Thyroid gland (tissue), 4 donors: Measurements from ENCODE around the gene PAK5. TPM values are rescaled to one million over a fixed set of nuclear protein-coding genes. Genes with fewer than 3 reads are reported as not detected.

Experiments used
- DNase-seq, 2 donors: peaks; one replicate each; pipeline ENCODE4 v3.0.0-alpha.2; 2019
- H3K27ac ChIP-seq, 3 donors: fragments of 200-600 bp; sonication (generic); 1 replicate in 2 of 3; 2 replicates in 1 of 3; pipeline ENCODE4 v1.5.1; 2016 to 2019; ENCODE audit warnings: mild to moderate bottlenecking in 1 of 3, moderate library complexity in 1 of 3
- H3K27me3 ChIP-seq: fragments of 200-600 bp; sonication (generic); one replicate; pipeline ENCODE4 v1.5.1; 2019
- H3K36me3 ChIP-seq, 2 donors: fragments of 200-600 bp; sonication (generic); one replicate each; pipeline ENCODE4 v1.5.1; 2016 to 2019
- H3K4me1 ChIP-seq, 2 donors: fragments of 200-600 bp; sonication (generic); one replicate each; pipeline ENCODE4 v1.5.1; 2017 to 2019
- H3K4me3 ChIP-seq, 3 donors: fragments of 200-600 bp; sonication (generic); replicated peaks in 1 of 3; 1 replicate in 2 of 3; 2 replicates in 1 of 3; pipeline ENCODE4 v1.5.1; 2016; ENCODE audit warnings: mild to moderate bottlenecking in 1 of 3
- H3K9me3 ChIP-seq: fragments of 200-600 bp; sonication (generic); one replicate; pipeline ENCODE4 v1.5.1; 2017
- POLR2A ChIP-seq, 2 donors: fragments of 450-650 bp; IDR thresholded peaks; one replicate each; pipeline ENCODE4 v1.6.1; 2017; ENCODE audit warnings: antibody characterized with exemption in 2 of 2, mild to moderate bottlenecking in 2 of 2, moderate library complexity in 1 of 2
- WGBS, 2 donors: methylation state at CpG; one replicate each; pipeline ENCODE4 v1.1.5; 2017; 5-methylcytosine and 5-hydroxymethylcytosine counted together
- intact Hi-C: fragments of 100-400 bp; cut with DNase I; formaldehyde crosslinking; loops from one replicate; pipeline ENCODE4 v1.15.1; 2023
- total RNA-seq, 4 donors: library from RNA; depleted of rRNA; stranded (reverse); fragments of >200 nt; gene quantifications; one replicate each; pipeline ENCODE4 v1.2.3, GENCODE V29; 2016
- TF ChIP-seq, protein P1 (sequence below), 6 experiments: fragments of 200-600 bp in 3 of 6; fragments of 450-650 bp in 3 of 6; sonication (generic) in 3 of 6; IDR thresholded peaks; one replicate each; pipeline ENCODE4 v1.5.1; 2016 to 2019; ENCODE audit warnings: antibody characterized with exemption in 6 of 6, mild to moderate bottlenecking in 2 of 6, inconsistent platforms in 1 of 6, moderate library complexity in 1 of 6

Gene PAK5
- total RNA-seq, 4 donors from 2014 or later, result 0.13 to 0.33 TPM; not detected in 2

DNA sequence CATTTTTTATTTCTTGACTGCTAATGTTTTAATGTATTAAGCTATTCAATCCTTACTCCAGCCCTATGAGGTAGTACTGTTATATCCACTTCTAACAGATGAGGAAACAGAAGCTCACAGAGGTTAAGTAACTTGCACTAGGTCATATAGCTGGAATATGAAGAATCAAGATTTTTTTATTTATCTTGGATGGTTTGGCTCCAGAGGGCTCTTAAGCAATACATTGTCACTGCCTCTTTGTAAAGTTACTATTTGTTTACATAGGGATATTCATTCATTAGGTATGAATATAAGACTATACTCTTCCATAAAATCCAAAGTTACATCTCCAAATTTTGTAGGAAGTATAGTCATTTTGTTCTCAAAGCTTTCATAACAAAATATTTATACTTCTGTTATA, 210.7 kb downstream of the PAK5 start:
- intact Hi-C loops, result no loop called here

DNA sequence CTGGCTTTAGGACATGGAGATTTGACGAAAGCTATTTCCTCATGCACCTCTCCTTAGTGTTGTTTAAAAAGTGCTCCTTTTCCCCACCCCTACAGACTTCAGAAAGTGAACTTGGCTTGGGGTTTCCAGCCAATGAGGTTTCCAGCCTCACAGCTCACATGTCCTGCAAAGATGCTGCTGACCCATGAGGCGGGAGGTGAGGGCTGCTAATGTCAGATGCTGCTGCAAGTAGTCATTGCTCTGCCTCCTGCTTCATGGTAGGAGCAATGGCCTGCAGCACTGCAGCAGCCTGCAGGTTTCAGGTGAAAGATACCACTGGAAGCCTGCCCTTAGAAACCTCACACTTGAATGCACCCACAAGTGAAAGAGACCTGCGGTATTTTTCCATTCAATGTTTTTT, 211.7 kb downstream of the PAK5 start:
- H3K4me1 ChIP-seq, result peaks cover 0 to 16% of the 10 kb centered on the region in 2 donors
- H3K27me3 ChIP-seq, result no peaks in the 10 kb centered on the region
- H3K27ac ChIP-seq, result peak overlapping the region in 1 of 3 donors; percentile 29
- intact Hi-C loops, result no loop called here
- 54% methylated on average over 3 of the region's 3 CpGs for WGBS, 2 donors
- no peaks in the 10 kb centered on the region for H3K36me3 ChIP-seq
- TF ChIP-seq, protein P1, sequence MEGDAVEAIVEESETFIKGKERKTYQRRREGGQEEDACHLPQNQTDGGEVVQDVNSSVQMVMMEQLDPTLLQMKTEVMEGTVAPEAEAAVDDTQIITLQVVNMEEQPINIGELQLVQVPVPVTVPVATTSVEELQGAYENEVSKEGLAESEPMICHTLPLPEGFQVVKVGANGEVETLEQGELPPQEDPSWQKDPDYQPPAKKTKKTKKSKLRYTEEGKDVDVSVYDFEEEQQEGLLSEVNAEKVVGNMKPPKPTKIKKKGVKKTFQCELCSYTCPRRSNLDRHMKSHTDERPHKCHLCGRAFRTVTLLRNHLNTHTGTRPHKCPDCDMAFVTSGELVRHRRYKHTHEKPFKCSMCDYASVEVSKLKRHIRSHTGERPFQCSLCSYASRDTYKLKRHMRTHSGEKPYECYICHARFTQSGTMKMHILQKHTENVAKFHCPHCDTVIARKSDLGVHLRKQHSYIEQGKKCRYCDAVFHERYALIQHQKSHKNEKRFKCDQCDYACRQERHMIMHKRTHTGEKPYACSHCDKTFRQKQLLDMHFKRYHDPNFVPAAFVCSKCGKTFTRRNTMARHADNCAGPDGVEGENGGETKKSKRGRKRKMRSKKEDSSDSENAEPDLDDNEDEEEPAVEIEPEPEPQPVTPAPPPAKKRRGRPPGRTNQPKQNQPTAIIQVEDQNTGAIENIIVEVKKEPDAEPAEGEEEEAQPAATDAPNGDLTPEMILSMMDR (IDR thresholded peaks at IDR 0.05), result no peak
- no peak for TF ChIP-seq POLR2A (IDR thresholded peaks at IDR 0.05)
- no peaks in the 10 kb centered on the region for H3K9me3 ChIP-seq
- H3K4me3 ChIP-seq, result no peak overlapping the region
- DNase-seq, result peak; percentile 56 to 58

More for the DNA sequence above, 210.7 kb downstream of the PAK5 start:
- no peaks in the 10 kb centered on the region for H3K9me3 ChIP-seq
- peaks cover 0 to 16% of the 10 kb centered on the region in 2 donors for H3K4me1 ChIP-seq
- no peak for DNase-seq
- H3K27ac ChIP-seq, result no peak overlapping the region
- no peaks in the 10 kb centered on the region for H3K27me3 ChIP-seq
- no peak overlapping the region for H3K4me3 ChIP-seq
- TF ChIP-seq POLR2A (IDR thresholded peaks at IDR 0.05), result no peak
- TF ChIP-seq, protein P1 (IDR thresholded peaks at IDR 0.05), result no peak
- no peaks in the 10 kb centered on the region for H3K36me3 ChIP-seq

DNA sequence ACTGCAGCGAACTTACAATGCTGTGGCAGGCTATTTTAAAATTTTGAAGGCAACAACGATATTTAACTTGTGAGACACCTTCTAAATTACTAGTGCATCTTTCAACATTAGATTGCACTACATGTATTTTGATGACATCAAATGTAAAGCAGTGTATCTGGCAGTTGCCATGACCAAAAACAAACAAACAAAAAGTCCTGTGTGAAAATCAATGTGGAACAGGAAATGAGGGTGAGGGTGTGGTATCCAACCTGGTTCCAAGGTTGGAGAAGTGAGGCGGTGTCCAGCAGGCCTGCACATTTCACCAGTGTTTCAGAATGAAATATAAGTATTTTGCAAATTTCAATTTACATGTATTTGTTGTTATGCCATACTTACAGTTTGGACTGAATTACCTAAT, 212.5 kb downstream of the PAK5 start:
- no peaks in the 10 kb centered on the region for H3K36me3 ChIP-seq
- H3K4me3 ChIP-seq, result no peak overlapping the region
- DNase-seq, result no peak
- peak overlapping the region in 1 of 3 donors; percentile 29 for H3K27ac ChIP-seq
- H3K4me1 ChIP-seq, result peaks cover 0 to 16% of the 10 kb centered on the region in 2 donors
- TF ChIP-seq POLR2A (IDR thresholded peaks at IDR 0.05), result no peak
- TF ChIP-seq, protein P1 (IDR thresholded peaks at IDR 0.05), result no peak
- intact Hi-C loops, result no loop called here
- no peaks in the 10 kb centered on the region for H3K9me3 ChIP-seq
- 71 to 83% methylated on average over 3 of the region's 3 CpGs for WGBS, 2 donors
- no peaks in the 10 kb centered on the region for H3K27me3 ChIP-seq

DNA sequence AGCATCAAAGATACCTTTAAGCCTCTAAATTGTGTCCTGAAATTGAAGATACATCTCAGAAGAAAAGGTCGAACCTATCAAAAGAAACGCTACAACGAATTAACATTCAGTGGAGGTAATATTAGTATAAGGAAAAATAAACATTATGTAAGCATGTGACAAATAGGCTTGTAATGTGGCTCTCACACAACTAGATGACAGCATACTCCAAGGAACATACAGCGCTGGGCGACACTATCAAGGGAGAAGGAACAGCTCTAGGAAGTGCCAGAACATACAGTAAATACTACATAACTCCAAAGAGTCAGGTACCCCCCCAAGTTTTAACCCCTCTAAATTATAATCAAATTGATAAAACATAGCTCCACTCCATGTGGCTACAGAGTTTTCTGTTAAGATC, 220.9 kb downstream of the PAK5 start:
- 79 to 81% methylated on average over 5 of the region's 5 CpGs for WGBS, 2 donors
- H3K4me1 ChIP-seq, result no peaks in the 10 kb centered on the region
- intact Hi-C loops, result loop anchor here (5.0 to 10.0 kb wide), 2 partner anchors 294 to 863 kb away; no protein-coding TSS in a partner anchor

DNA sequence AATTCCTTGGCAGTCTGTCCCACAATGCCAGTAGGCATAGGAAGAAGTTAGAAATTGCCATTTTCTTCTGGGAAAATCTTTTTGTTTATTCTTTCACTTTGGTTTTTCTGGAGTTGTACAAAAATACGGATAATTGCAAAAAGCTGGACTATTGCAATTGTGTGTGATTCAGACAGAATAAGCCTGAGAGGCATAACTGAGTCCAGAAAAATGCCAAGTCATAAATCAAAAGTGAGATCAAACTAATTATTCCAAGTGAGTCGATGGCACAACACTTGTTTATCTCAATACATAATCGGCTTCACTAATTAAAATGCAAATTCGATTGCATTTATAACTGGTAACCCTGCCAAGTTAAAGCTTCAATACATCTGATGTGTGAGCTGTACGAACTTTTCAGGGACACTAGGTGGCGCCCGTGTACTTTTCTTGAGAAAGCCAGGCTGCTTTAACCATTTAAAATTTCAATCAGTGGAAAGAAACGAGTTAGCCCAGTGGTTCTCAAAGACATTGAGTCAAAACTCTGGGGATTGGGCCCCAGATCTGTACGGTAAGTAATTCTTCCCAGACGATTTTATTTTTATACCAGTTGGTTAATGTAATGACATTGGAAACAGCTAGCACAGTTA, 221.9 kb downstream of the PAK5 start:
- no peaks in the 10 kb centered on the region for H3K4me1 ChIP-seq
- intact Hi-C loops, result loop anchor here (5.0 to 10.0 kb wide), 2 partner anchors 295 to 862 kb away; no protein-coding TSS in a partner anchor
- 3 to 4% methylated on average over 10 of the region's 10 CpGs for WGBS, 2 donors
- no peaks in the 10 kb centered on the region for H3K36me3 ChIP-seq
- no peak overlapping the region for H3K27ac ChIP-seq
- no peak overlapping the region for H3K4me3 ChIP-seq
- H3K27me3 ChIP-seq, result no peaks in the 10 kb centered on the region
- TF ChIP-seq POLR2A (IDR thresholded peaks at IDR 0.05), result no peak
- TF ChIP-seq, protein P1 (IDR thresholded peaks at IDR 0.05), result peak; percentile 63 to 86 (median 76)
- DNase-seq, result peak; percentile 56 to 62
- H3K9me3 ChIP-seq, result no peaks in the 10 kb centered on the region

More for the DNA sequence above, 220.9 kb downstream of the PAK5 start:
- Histone ChIP-seq H3K27ac (no peak overlapping the region), H3K9me3 (no peaks in the 10 kb centered on the region), H3K4me3 (no peak overlapping the region), H3K36me3 (no peaks in the 10 kb centered on the region), H3K27me3 (no peaks in the 10 kb centered on the region)
- TF ChIP-seq, protein P1 (IDR thresholded peaks at IDR 0.05), result peak in 1 of 6 experiments; percentile 17
- no peak for TF ChIP-seq POLR2A (IDR thresholded peaks at IDR 0.05)
- DNase-seq, result no peak
